K562 (cell line): ENCODE results near the gene CHMP1A. TPM values are rescaled to one million over a fixed set of nuclear protein-coding genes. Genes with fewer than 3 reads are reported as not detected.

ENCODE experiments used
- ATAC-seq: fragments of 200-7000 bp; cut with Tn5 transposase; 3 replicates; pipeline ENCODE4 v1.9.1; 2020; ENCODE audit warnings: moderate library complexity
- BruUV-seq: library from RNA; stranded (reverse); fragments of 400-500 nt; replicated peaks from 2 replicates; lab custom pipeline; 2021; lab: Mats Ljungman, UMichigan
- CTCF ChIA-PET: fragments of 300-600 bp; formaldehyde crosslinking; extraction: SDS; loops from one replicate; lab custom pipeline; 2021; ENCODE audit warnings: low intra/inter-chr PET ratio; lab: Yijun Ruan, JAX
- POLR2A ChIA-PET: fragments of 300-600, 350-650 bp; sonication (Branson Sonifier 250); formaldehyde crosslinking; extraction: SDS; loops from one replicate; lab custom pipeline; 2021; ENCODE audit warnings: antibody characterized with exemption, inconsistent platforms; lab: Yijun Ruan, JAX
- DNase-seq, 4 experiments: peaks; one replicate each; pipeline versions ENCODE4 v3.0.0 to v3.0.0-alpha.2; 2011 to 2018; ENCODE audit warnings: low spot score in 3 of 4, mixed read lengths in 3 of 4; ENCODE audit errors: extremely low read depth in 1 of 4
- FAIRE-seq: peaks from 2 replicates; lab custom pipeline; 2011; peaks lifted over from hg19 to GRCh38; lab: Jason Lieb, UNC
- H2AFZ ChIP-seq: 2 replicates; pipeline ENCODE4 v1.6.0; 2011; ENCODE audit warnings: low read depth, low read length, control low read depth, inconsistent platforms
- H3K27ac ChIP-seq: fragments of 200-600 bp; 3 replicates; pipeline ENCODE4 v1.8.0; 2011; ENCODE audit warnings: low read depth, mild to moderate bottlenecking, control low read depth, inconsistent platforms, low read length, moderate library complexity, mixed read lengths; ENCODE audit errors: extremely low read depth
- H3K27me3 ChIP-seq, 2 experiments: fragments of 300-600 bp in 1 of 2; 2 replicates in 1 of 2; 3 replicates in 1 of 2; pipeline versions ENCODE4 v1.6.0 to v1.8.0; 2011; ENCODE audit warnings: inconsistent platforms in 2 of 2, low read length in 2 of 2, mild to moderate bottlenecking in 1 of 2, mixed read lengths in 1 of 2, moderate library complexity in 1 of 2; ENCODE audit not compliant: control insufficient read depth in 2 of 2, insufficient read depth in 2 of 2
- H3K36me3 ChIP-seq: fragments of 300-600 bp; 3 replicates; pipeline ENCODE4 v1.8.0; 2011; ENCODE audit warnings: mild to moderate bottlenecking, low read length, inconsistent platforms; ENCODE audit not compliant: control insufficient read depth, insufficient read depth
- H3K4me1 ChIP-seq, 2 experiments: fragments of 200-600 bp in 1 of 2; replicated peaks in 1 of 2; 2 replicates in 1 of 2; 3 replicates in 1 of 2; pipeline versions ENCODE4 v1.5.1 to v1.8.0; 2011; ENCODE audit warnings: inconsistent platforms in 2 of 2, low read length in 2 of 2, mild to moderate bottlenecking in 1 of 2, mixed read lengths in 1 of 2, moderate library complexity in 1 of 2; ENCODE audit not compliant: control insufficient read depth in 2 of 2, insufficient read depth in 2 of 2
- H3K4me2 ChIP-seq: 2 replicates; pipeline ENCODE4 v1.6.1; 2011; ENCODE audit warnings: low read length, control low read depth, inconsistent platforms, mixed read lengths; ENCODE audit not compliant: insufficient read depth
- H3K4me3 ChIP-seq: fragments of 200-600 bp; sonication (generic), shearing (Covaris generic); 2 replicates; pipeline ENCODE4 v1.5.1; 2016; ENCODE audit warnings: control low read depth, inconsistent platforms
- H3K79me2 ChIP-seq: fragments of 200-600 bp; 3 replicates; pipeline ENCODE4 v1.8.0; 2011; ENCODE audit warnings: low read length, inconsistent platforms; ENCODE audit not compliant: control insufficient read depth, insufficient read depth
- H3K9ac ChIP-seq, 2 experiments: 2 replicates each; pipeline versions ENCODE4 v1.6.0 to v1.6.1; 2011; ENCODE audit warnings: low read depth in 2 of 2, low read length in 2 of 2, control low read depth in 1 of 2, inconsistent platforms in 1 of 2, mild to moderate bottlenecking in 1 of 2, mixed read lengths in 1 of 2; ENCODE audit not compliant: insufficient read depth in 1 of 2
- H3K9me1 ChIP-seq: one replicate; pipeline ENCODE4 v1.6.0; 2011; ENCODE audit warnings: inconsistent platforms, mild to moderate bottlenecking, low read length, moderate library complexity; ENCODE audit not compliant: control insufficient read depth, insufficient read depth
- H3K9me3 ChIP-seq: replicated peaks from 2 replicates; pipeline ENCODE4 v1.5.1; 2011; ENCODE audit warnings: low read depth, low read length, inconsistent platforms; ENCODE audit not compliant: control insufficient read depth, insufficient read depth
- H4K20me1 ChIP-seq: replicated peaks from 2 replicates; pipeline ENCODE4 v1.6.1; 2011; ENCODE audit warnings: low read length, inconsistent platforms, mixed read lengths; ENCODE audit not compliant: control insufficient read depth, insufficient read depth
- FIP1L1 ChIP-seq: fragments of 200-400 bp; formaldehyde crosslinking; IDR thresholded peaks from 2 replicates; pipeline ENCODE4 v1.6.1; 2018; ENCODE audit warnings: mild to moderate bottlenecking, low read depth, low read length; ENCODE audit not compliant: poor library complexity, severe bottlenecking
- GABPB2 ChIP-seq: fragments of 250-450 bp; sonication (Bioruptor Pico); conservative IDR thresholded peaks from 2 replicates; pipeline ENCODE4 v1.5.1; 2021; ENCODE audit warnings: mild to moderate bottlenecking
- MCM7 ChIP-seq, 2 experiments: fragments of 450-650 bp; IDR thresholded peaks; 2 replicates each; pipeline ENCODE4 v1.6.1; 2016 to 2018
- MECOM ChIP-seq: fragments of 250-450 bp; sonication (Bioruptor Pico); IDR thresholded peaks from 2 replicates; pipeline ENCODE4 v1.8.0; 2022; ENCODE audit warnings: inconsistent platforms
- SNIP1 ChIP-seq: fragments of 450-650 bp; IDR thresholded peaks from 2 replicates; pipeline ENCODE4 v1.7.1; 2017; ENCODE audit warnings: low read depth, mild to moderate bottlenecking
- TAF9B ChIP-seq: fragments of 450-650 bp; IDR thresholded peaks from 2 replicates; pipeline ENCODE4 v1.6.1; 2018; ENCODE audit warnings: mild to moderate bottlenecking; ENCODE audit not compliant: partially characterized antibody
- ZNF444 ChIP-seq: fragments of 250-450 bp; sonication (Bioruptor Pico); IDR thresholded peaks from 2 replicates; pipeline ENCODE4 v1.4.0; 2020; ENCODE audit warnings: mild to moderate bottlenecking, moderate library complexity
- WGBS: fragments of 100-300 bp; shearing (Covaris generic); methylation state at CpG from one replicate; pipeline ENCODE4 v1.1.6; 2016; ENCODE audit warnings: low coverage, mixed read lengths; ENCODE audit not compliant: insufficient coverage; ENCODE audit errors: missing lambda C conversion rate; 5-methylcytosine and 5-hydroxymethylcytosine counted together
- in situ Hi-C: fragments of 300-500 bp; cut with MboI; formaldehyde crosslinking; loops from 4 replicates; pipeline ENCODE4 v1.15.0; 2018; ENCODE audit warnings: inconsistent platforms, mixed read lengths
- intact Hi-C: fragments of 100-400 bp; cut with micrococcal nuclease; formaldehyde crosslinking; loops from 2 replicates; pipeline ENCODE4 v1.14.2; 2022
- polyA plus RNA-seq, 8 experiments: library from polyadenylated mRNA; depleted of rRNA in 4 of 8; stranded (reverse) in 5 of 8; unstranded in 3 of 8; fragments of >200 nt; fragmentation: Nextera tagmentation in 2 of 8; fragmentation: Illumina TruSeq in 1 of 8; extraction: Ambion mirVana in 2 of 8; extraction: Trizol in 1 of 8; gene quantifications; 2 replicates each; pipeline versions ENCODE4 v1.2.1 to v1.2.3, GENCODE V29; 2011 to 2014; ENCODE audit warnings: inconsistent platforms in 1 of 8, missing spikeins in 1 of 8
- total RNA-seq, 7 experiments: library from RNA; depleted of rRNA in 6 of 7; stranded (reverse); fragments of >200 nt in 6 of 7; fragmentation: Illumina TruSeq in 2 of 7; extraction: Trizol in 2 of 7; gene quantifications; 2 replicates each; pipeline versions ENCODE4 v1.2.1 to v1.2.3, GENCODE V29; 2011 to 2021; ENCODE audit warnings: low replicate concordance in 1 of 7
- TF ChIP-seq, protein P1 (sequence below): fragments of 250-450 bp; sonication (Bioruptor Pico); IDR thresholded peaks from 2 replicates; pipeline ENCODE4 v1.4.0; 2020; ENCODE audit warnings: borderline replicate concordance

The CHMP1A gene
- total and polyA plus RNA-seq, 9 of the 15 experiments (the other 6 are each of a cell fraction or from before 2014, with no cell fraction given) = 0.83 to 79.9 (median 45.2) TPM

DNA sequence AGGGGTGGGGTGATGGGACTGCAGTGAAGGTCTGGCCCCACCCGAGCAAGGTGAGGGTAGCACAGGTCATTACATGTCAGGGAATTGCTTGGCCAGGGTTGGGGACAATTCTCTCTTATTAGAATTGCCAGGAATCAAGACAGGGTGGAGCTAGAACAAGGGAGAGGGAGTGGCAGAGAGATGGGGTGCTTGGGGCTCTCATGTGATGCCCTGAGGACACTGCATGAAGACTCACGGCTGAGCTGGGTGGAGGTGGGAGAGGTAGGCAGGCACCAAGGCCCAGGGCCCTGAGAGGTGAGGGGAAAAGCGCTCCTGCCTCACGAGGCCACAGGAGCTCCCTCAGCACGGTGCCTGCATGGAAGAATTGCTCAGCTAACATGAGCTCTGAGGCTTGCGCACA is 40.5 kb downstream of the CHMP1A start:
- ATAC-seq (no peak; the same call in 2 of the 3 replicates), DNase-seq (no peak), FAIRE-seq (no peak)
- POLR2A ChIA-PET = interaction anchor here (0.6 to 1.1 kb wide), 3 partner anchors 43 to 171 kb away, joined by 3 to 4 read pairs (median 3); no protein-coding TSS in a partner anchor
- Histone ChIP-seq H3K27ac (no peak overlapping the region), H3K4me2 (no peak overlapping the region), H3K36me3 (no peaks in the 10 kb centered on the region), H3K4me1 (peaks cover 0 to 57% of the 10 kb centered on the region in 2 experiments; a peak in 2 of 5 replicates), H3K9me1 (no peaks in the 10 kb centered on the region), H3K9ac (no peak overlapping the region; a peak in 1 of 4 replicates), H3K79me2 (no peaks in the 10 kb centered on the region), H3K4me3 (no peak overlapping the region), H3K27me3 (peaks cover 8 to 21% of the 10 kb centered on the region in 2 experiments), H4K20me1 (no peaks in the 10 kb centered on the region), H2AFZ (peak overlapping the region; percentile 33; the same call in 1 of the 2 replicates), H3K9me3 (no peaks in the 10 kb centered on the region)
- TF ChIP-seq MECOM = no peak
- no peak for TF ChIP-seq SNIP1
- TF ChIP-seq FIP1L1 = no peak
- TF ChIP-seq TAF9B = no peak
- no peak for TF ChIP-seq MCM7 (IDR thresholded peaks at IDR 0.05)
- TF ChIP-seq, protein P1, sequence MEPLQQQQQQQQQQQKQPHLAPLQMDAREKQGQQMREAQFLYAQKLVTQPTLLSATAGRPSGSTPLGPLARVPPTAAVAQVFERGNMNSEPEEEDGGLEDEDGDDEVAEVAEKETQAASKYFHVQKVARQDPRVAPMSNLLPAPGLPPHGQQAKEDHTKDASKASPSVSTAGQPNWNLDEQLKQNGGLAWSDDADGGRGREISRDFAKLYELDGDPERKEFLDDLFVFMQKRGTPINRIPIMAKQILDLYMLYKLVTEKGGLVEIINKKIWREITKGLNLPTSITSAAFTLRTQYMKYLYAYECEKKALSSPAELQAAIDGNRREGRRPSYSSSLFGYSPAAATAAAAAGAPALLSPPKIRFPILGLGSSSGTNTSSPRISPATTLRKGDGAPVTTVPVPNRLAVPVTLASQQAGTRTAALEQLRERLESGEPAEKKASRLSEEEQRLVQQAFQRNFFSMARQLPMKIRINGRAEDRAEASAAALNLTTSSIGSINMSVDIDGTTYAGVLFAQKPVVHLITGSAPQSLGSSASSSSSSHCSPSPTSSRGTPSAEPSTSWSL (CRISPR knock-in tag) = no peak
- TF ChIP-seq GABPB2 (CRISPR knock-in tag) = no peak
- TF ChIP-seq ZNF444 = no peak
- 20% methylated on average over 6 of the region's 6 CpGs for WGBS
- no TSS peak for BruUV-seq
- intact Hi-C loops = no loop called here
- CTCF ChIA-PET = no interaction called here
- in situ Hi-C loops = no loop called here
